ENCODE data around the gene LGALS9. TPM values are rescaled to one million over a fixed set of nuclear protein-coding genes. Genes with fewer than 3 reads are reported as not detected.

Gene LGALS9
- total RNA-seq, 1 experiment from 2014 or later: 1.6 TPM

GRCh38 chr17:27585153-27585681, 45.8 kb upstream of the LGALS9 start:
- Histone ChIP-seq H3K9me3 (ENCODE audit: control insufficient read depth, insufficient read depth, low read depth, low read length) (no peaks in the 10 kb centered on the region), H3K4me1 (ENCODE audit: control insufficient read depth, insufficient read depth, low read length) (no peaks in the 10 kb centered on the region), H3K36me3 (ENCODE audit: control insufficient read depth, insufficient read depth, low read length) (no peaks in the 10 kb centered on the region), H3K27me3 (ENCODE audit: control insufficient read depth, insufficient read depth, low read length) (no peaks in the 10 kb centered on the region), H3K4me3 (ENCODE audit: low read depth in 2 of 2, low read length in 2 of 2) (no peak overlapping the region), H3K27ac (ENCODE audit: low read length) (no peak overlapping the region)
- ChIA-PET CTCF (no interaction called here), POLR2A (no interaction called here)
- no TSS peak for BruUV-seq (replicated peaks)
- ATAC-seq (no peak), DNase-seq (ENCODE audit: low read depth, low spot score) (no peak)
- TF ChIP-seq, protein P1, sequence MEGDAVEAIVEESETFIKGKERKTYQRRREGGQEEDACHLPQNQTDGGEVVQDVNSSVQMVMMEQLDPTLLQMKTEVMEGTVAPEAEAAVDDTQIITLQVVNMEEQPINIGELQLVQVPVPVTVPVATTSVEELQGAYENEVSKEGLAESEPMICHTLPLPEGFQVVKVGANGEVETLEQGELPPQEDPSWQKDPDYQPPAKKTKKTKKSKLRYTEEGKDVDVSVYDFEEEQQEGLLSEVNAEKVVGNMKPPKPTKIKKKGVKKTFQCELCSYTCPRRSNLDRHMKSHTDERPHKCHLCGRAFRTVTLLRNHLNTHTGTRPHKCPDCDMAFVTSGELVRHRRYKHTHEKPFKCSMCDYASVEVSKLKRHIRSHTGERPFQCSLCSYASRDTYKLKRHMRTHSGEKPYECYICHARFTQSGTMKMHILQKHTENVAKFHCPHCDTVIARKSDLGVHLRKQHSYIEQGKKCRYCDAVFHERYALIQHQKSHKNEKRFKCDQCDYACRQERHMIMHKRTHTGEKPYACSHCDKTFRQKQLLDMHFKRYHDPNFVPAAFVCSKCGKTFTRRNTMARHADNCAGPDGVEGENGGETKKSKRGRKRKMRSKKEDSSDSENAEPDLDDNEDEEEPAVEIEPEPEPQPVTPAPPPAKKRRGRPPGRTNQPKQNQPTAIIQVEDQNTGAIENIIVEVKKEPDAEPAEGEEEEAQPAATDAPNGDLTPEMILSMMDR (IDR thresholded peaks at IDR 0.05): no peak
- TF ChIP-seq REST (IDR thresholded peaks at IDR 0.05; ENCODE audit: insufficient read depth in 1 of 2, low read depth in 2 of 2, low read length in 1 of 2) (no peak), POLR2AphosphoS5 (IDR thresholded peaks at IDR 0.05; ENCODE audit: low read depth, low read length) (no peak), TCF7L2 (IDR thresholded peaks at IDR 0.05; ENCODE audit: low read depth, low read length) (no peak), SIN3A (IDR thresholded peaks at IDR 0.05; ENCODE audit: borderline replicate concordance, insufficient read depth, low read depth, low read length) (no peak)
- intact Hi-C loops (cut with micrococcal nuclease; ENCODE audit: unreplicated experiment): no loop called here
- in situ Hi-C loops (cut with HindIII; ENCODE audit: low pct_unique_long_range_greater_than_20kb, low sequenced_read_pairs): no loop called here

GRCh38 chr17:27585792-27586191, 45.2 kb upstream of the LGALS9 start:
- no peaks in the 10 kb centered on the region for H3K27me3 ChIP-seq (ENCODE audit: control insufficient read depth, insufficient read depth, low read length)

More at GRCh38 chr17:27585792-27586191, 45.2 kb upstream of the LGALS9 start:
- ChIA-PET CTCF (no interaction called here), POLR2A (no interaction called here)
- no TSS peak for BruUV-seq (replicated peaks)
- Histone ChIP-seq H3K9me3 (ENCODE audit: control insufficient read depth, insufficient read depth, low read depth, low read length) (no peaks in the 10 kb centered on the region), H3K4me1 (ENCODE audit: control insufficient read depth, insufficient read depth, low read length) (no peaks in the 10 kb centered on the region), H3K27ac (ENCODE audit: low read length) (no peak overlapping the region), H3K36me3 (ENCODE audit: control insufficient read depth, insufficient read depth, low read length) (no peaks in the 10 kb centered on the region), H3K4me3 (ENCODE audit: low read depth in 2 of 2, low read length in 2 of 2) (no peak overlapping the region)
- no peak for DNase-seq (ENCODE audit: low read depth, low spot score)
- intact Hi-C loops (cut with micrococcal nuclease; ENCODE audit: unreplicated experiment) (no loop called here), in situ Hi-C loops (cut with HindIII; ENCODE audit: low pct_unique_long_range_greater_than_20kb, low sequenced_read_pairs) (no loop called here)
- no peak for ATAC-seq
- TF ChIP-seq, protein P1 (IDR thresholded peaks at IDR 0.05): no peak
- TF ChIP-seq POLR2AphosphoS5 (IDR thresholded peaks at IDR 0.05; ENCODE audit: low read depth, low read length) (no peak), SIN3A (IDR thresholded peaks at IDR 0.05; ENCODE audit: borderline replicate concordance, insufficient read depth, low read depth, low read length) (no peak), REST (IDR thresholded peaks at IDR 0.05; ENCODE audit: insufficient read depth in 1 of 2, low read depth in 2 of 2, low read length in 1 of 2) (no peak), TCF7L2 (IDR thresholded peaks at IDR 0.05; ENCODE audit: low read depth, low read length) (no peak)

Measured in Panc1 (cell line).